Measurements from ENCODE around the gene GJA1. TPM values are rescaled to one million over a fixed set of nuclear protein-coding genes. Genes with fewer than 3 reads are reported as not detected.

Gene GJA1
- total RNA-seq, 1 experiment from 2014 or later = 15.2 TPM

DNA sequence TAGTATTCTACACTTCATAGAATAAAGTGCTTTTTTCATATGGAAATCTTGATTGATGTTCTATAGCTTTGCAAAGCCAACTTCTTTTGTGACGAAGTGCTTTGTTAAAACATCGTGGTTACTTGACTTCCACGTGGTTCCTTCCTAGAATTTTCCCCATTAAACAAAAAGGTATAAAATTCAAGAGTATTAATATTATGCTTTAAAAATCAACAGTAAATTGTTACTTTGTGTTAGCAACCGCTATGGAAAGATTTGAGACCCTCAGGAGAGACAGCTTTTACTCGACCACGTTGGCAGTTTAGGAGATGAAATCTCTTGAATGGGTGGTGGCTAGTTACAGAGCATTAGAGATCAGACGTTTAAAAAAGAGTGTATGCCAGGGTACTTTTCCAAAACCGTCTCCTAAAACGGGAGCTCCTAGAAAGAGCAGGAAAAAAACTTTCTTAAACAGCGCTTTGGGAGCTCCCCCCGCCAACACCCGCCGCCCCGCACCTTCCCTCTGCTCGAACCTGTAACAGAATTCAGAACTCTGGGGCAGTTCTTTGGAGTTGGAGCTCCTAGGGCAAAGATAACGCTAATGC, 920 bp downstream of the GJA1 start:
- no peaks in the 10 kb centered on the region for H3K9me2 ChIP-seq (replicated peaks; ENCODE audit: low read length)
- no peaks in the 10 kb centered on the region for H3F3A ChIP-seq (ENCODE audit: low read length, unreplicated experiment)
- H3K27me3 ChIP-seq (ENCODE audit: low read length) = peaks cover 26% of the 10 kb centered on the region
- ChIA-PET CTCF (no interaction called here), POLR2A (ENCODE audit: unreplicated experiment) (interaction anchor here (0.7 kb wide), 1 partner anchor 127 kb away, joined by 7 read pairs; no protein-coding TSS in a partner anchor)
- H3K27ac ChIP-seq (ENCODE audit: low read length) = 0 out of 2 replicates have a peak overlapping the region, but pooled peaks have one; percentile 54
- peak overlapping the region; percentile 37 for H2AFZ ChIP-seq (ENCODE audit: low read length)
- H3K9me3 ChIP-seq (ENCODE audit: low read length) = no peaks in the 10 kb centered on the region
- no peaks in the 10 kb centered on the region for H3K36me3 ChIP-seq (ENCODE audit: low read depth, low read length)
- peak; percentile 17 for DNase-seq
- H3K9ac ChIP-seq (ENCODE audit: low read length) = peak overlapping the region; percentile 73
- H4K20me1 ChIP-seq (ENCODE audit: low read length) = no peaks in the 10 kb centered on the region
- no TSS peak for BruUV-seq (replicated peaks)
- H3K4me1 ChIP-seq (ENCODE audit: insufficient read depth, low read length) = no peaks in the 10 kb centered on the region
- H3K4me2 ChIP-seq (ENCODE audit: low read length) = peak overlapping the region; percentile 90
- peaks cover 48% of the 10 kb centered on the region for H3K79me2 ChIP-seq (ENCODE audit: low read length)
- intact Hi-C loops (cut with micrococcal nuclease) = loop anchor here (5.0 to 10.0 kb wide), 5 partner anchors 46 to 748 kb away; no protein-coding TSS in a partner anchor
- peak overlapping the region; percentile 75 for H3K4me3 ChIP-seq (ENCODE audit: low read length)
- ATAC-seq = no peak
- TF ChIP-seq, protein P1, sequence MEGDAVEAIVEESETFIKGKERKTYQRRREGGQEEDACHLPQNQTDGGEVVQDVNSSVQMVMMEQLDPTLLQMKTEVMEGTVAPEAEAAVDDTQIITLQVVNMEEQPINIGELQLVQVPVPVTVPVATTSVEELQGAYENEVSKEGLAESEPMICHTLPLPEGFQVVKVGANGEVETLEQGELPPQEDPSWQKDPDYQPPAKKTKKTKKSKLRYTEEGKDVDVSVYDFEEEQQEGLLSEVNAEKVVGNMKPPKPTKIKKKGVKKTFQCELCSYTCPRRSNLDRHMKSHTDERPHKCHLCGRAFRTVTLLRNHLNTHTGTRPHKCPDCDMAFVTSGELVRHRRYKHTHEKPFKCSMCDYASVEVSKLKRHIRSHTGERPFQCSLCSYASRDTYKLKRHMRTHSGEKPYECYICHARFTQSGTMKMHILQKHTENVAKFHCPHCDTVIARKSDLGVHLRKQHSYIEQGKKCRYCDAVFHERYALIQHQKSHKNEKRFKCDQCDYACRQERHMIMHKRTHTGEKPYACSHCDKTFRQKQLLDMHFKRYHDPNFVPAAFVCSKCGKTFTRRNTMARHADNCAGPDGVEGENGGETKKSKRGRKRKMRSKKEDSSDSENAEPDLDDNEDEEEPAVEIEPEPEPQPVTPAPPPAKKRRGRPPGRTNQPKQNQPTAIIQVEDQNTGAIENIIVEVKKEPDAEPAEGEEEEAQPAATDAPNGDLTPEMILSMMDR (conservative IDR thresholded peaks at IDR 0.05; ENCODE audit: low read depth, low read length) = no peak
- TF ChIP-seq EZH2phosphoT487 (IDR thresholded peaks at IDR 0.05; ENCODE audit: borderline replicate concordance, low read length) = no peak
- TF ChIP-seq EZH2 (IDR thresholded peaks at IDR 0.05; ENCODE audit: low read length, unreplicated experiment) = no peak

DNA sequence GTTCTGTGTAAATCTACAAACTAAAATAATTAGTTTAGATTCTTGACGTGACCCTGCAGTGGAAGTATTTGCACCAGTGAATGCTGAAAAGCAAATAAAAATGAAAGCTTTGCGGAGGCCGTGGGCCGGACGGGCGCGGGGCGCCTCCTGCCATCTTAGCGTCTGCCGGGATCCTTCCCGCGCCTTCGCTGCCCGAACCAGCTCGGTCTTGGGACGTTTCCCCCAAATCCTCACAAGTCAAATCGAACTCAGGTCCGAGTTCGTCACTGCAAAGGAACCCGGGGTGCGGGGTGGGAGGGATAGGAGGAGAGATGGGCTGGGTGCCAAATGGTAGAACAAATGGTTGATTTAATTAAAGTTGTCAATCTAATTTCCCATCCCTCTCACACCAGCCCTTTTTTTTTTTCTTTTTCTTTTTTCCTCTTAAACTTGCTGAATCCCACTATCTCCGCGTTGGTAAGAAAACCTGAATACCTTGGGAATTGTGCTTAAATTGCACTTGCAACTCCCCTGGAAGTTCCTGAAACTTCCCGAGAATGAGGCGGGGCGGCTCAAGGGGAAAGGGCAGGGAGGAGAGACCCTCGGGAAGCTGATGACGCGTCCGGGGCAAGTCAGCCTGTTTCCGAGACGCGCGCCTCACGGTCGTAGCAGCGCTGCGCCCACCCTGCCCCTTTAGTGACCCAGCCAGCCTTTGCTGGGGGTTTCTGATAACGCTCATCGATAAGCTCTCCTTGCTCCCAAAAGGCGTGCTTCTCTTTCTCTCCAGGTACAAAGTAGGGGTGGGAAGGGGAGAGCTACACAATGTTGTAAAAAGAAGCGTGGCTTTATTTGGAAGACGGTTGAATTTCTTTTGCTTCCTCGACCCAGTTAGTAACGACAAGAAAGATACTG, 1.8 kb downstream of the GJA1 start:
- ChIA-PET POLR2A (ENCODE audit: unreplicated experiment) (interaction anchor here (0.7 kb wide), 1 partner anchor 126 kb away, joined by 7 read pairs; no protein-coding TSS in a partner anchor), CTCF (no interaction called here)
- intact Hi-C loops (cut with micrococcal nuclease) = loop anchor here (5.0 to 10.0 kb wide), 5 partner anchors 45 to 748 kb away; no protein-coding TSS in a partner anchor
- TF ChIP-seq, protein P1 (conservative IDR thresholded peaks at IDR 0.05; ENCODE audit: low read depth, low read length) = no peak
- no peak for TF ChIP-seq EZH2 (IDR thresholded peaks at IDR 0.05; ENCODE audit: low read length, unreplicated experiment)
- no peak for TF ChIP-seq EZH2phosphoT487 (IDR thresholded peaks at IDR 0.05; ENCODE audit: borderline replicate concordance, low read length)
- H3K79me2 ChIP-seq (ENCODE audit: low read length) = peaks cover 52% of the 10 kb centered on the region
- H3K9ac ChIP-seq (ENCODE audit: low read length) = peak overlapping the region; percentile 73
- H3K27ac ChIP-seq (ENCODE audit: low read length) = peak overlapping the region; percentile 54
- H3K4me1 ChIP-seq (ENCODE audit: insufficient read depth, low read length) = no peaks in the 10 kb centered on the region
- DNase-seq (peak; percentile 20), ATAC-seq (peak; percentile 20; the same call in 1 of the 2 replicates)
- H3K27me3 ChIP-seq (ENCODE audit: low read length) = peaks cover 26% of the 10 kb centered on the region
- peak overlapping the region; percentile 90 for H3K4me2 ChIP-seq (ENCODE audit: low read length)
- no peaks in the 10 kb centered on the region for H3K9me3 ChIP-seq (ENCODE audit: low read length)
- H3K4me3 ChIP-seq (ENCODE audit: low read length) = peak overlapping the region; percentile 75
- H3F3A ChIP-seq (ENCODE audit: low read length, unreplicated experiment) = no peaks in the 10 kb centered on the region
- no peaks in the 10 kb centered on the region for H3K9me2 ChIP-seq (replicated peaks; ENCODE audit: low read length)
- peak overlapping the region; percentile 37 for H2AFZ ChIP-seq (ENCODE audit: low read length)
- no peaks in the 10 kb centered on the region for H3K36me3 ChIP-seq (ENCODE audit: low read depth, low read length)
- H4K20me1 ChIP-seq (ENCODE audit: low read length) = no peaks in the 10 kb centered on the region
- BruUV-seq (replicated peaks) = no TSS peak

Measured in PC-3 (cell line).